Neural crest cell (in vitro differentiated cells): ENCODE results near the gene RORC. TPM values are rescaled to one million over a fixed set of nuclear protein-coding genes. Genes with fewer than 3 reads are reported as not detected.

ENCODE experiments used
- DNase-seq: peaks from one replicate; pipeline ENCODE4 v3.0.0; 2021; ENCODE audit warnings: low read depth, mixed read lengths, low spot score
- H3K27ac Mint-ChIP-seq: one replicate; pipeline ENCODE4 v1.8.0; 2021; ENCODE audit warnings: mild to moderate bottlenecking, mixed read lengths; ENCODE audit not compliant: unreplicated experiment
- H3K27me3 Mint-ChIP-seq: 2 replicates; pipeline ENCODE4 v1.8.0; 2021; ENCODE audit warnings: low read depth, mild to moderate bottlenecking, mixed read lengths
- H3K36me3 Mint-ChIP-seq: 2 replicates; pipeline ENCODE4 v1.8.0; 2021; ENCODE audit warnings: low read depth, mild to moderate bottlenecking, mixed read lengths
- H3K4me1 Mint-ChIP-seq: 2 replicates; pipeline ENCODE4 v1.8.0; 2021; ENCODE audit warnings: mixed read lengths
- H3K4me3 Mint-ChIP-seq: one replicate; pipeline ENCODE4 v1.8.0; 2021; ENCODE audit warnings: mild to moderate bottlenecking, mixed read lengths
- H3K9me3 Mint-ChIP-seq: 2 replicates; pipeline ENCODE4 v1.8.0; 2021; ENCODE audit warnings: mixed read lengths
- total RNA-seq: library from RNA; stranded (reverse); gene quantifications from 2 replicates; pipeline ENCODE4 v1.2.1, GENCODE V29; 2021
- TF ChIP-seq, protein P1 (sequence below): fragments of 200-600 bp; sonication (generic); conservative IDR thresholded peaks from 2 replicates; pipeline ENCODE4 v1.5.0; 2021; ENCODE audit warnings: antibody characterized with exemption, mild to moderate bottlenecking

The RORC gene
- total RNA-seq, 1 donor from 2014 or later, result 0.12 TPM

DNA sequence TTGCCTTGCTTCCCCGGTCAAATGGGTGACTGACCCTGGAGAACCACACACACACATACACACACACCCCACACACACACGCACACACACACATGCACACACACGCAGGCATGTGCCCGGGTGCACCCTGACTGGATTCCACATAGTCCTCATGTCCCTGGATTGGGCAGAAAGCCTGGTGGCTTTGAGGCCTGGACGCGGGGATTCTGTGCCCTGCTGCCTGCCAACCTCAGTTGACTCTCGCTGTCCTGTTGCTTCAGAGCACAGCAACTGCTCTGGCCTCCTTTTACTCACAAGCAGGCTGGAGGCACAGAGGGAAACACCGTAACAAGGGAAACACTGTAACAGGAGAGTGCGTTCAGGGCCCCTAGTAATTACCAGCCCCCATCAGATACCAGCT, 6.4 kb downstream of the RORC start:
- TF ChIP-seq, protein P1, sequence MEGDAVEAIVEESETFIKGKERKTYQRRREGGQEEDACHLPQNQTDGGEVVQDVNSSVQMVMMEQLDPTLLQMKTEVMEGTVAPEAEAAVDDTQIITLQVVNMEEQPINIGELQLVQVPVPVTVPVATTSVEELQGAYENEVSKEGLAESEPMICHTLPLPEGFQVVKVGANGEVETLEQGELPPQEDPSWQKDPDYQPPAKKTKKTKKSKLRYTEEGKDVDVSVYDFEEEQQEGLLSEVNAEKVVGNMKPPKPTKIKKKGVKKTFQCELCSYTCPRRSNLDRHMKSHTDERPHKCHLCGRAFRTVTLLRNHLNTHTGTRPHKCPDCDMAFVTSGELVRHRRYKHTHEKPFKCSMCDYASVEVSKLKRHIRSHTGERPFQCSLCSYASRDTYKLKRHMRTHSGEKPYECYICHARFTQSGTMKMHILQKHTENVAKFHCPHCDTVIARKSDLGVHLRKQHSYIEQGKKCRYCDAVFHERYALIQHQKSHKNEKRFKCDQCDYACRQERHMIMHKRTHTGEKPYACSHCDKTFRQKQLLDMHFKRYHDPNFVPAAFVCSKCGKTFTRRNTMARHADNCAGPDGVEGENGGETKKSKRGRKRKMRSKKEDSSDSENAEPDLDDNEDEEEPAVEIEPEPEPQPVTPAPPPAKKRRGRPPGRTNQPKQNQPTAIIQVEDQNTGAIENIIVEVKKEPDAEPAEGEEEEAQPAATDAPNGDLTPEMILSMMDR, result no peak
- Mint-ChIP-seq H3K36me3 (no peaks in the 10 kb centered on the region), H3K4me1 (peaks cover 28% of the 10 kb centered on the region), H3K27me3 (peaks cover 2% of the 10 kb centered on the region), H3K27ac (no peak overlapping the region), H3K4me3 (no peak overlapping the region), H3K9me3 (no peaks in the 10 kb centered on the region)
- DNase-seq, result no peak

DNA sequence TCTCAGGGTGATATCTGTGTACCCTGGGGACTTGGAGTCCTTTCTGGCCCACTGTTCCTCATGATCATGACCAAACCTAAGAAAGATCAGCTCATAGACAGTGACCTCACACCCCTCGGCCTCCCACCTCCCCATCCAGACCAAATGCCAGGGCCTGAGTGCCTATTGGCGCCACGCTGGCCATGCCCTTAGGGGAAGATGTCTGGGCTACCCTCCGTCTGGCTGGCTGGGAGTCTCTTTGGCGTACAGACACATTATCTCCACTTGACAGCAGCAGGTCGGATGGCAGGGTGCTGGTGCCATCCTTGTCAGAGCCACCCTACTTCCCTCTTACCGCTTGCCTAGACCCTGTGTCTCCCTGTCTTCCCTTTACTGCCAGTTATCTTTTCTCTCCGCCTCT, 8.4 kb downstream of the RORC start:
- no peak overlapping the region for H3K4me3 Mint-ChIP-seq
- H3K9me3 Mint-ChIP-seq, result no peaks in the 10 kb centered on the region
- no peaks in the 10 kb centered on the region for H3K36me3 Mint-ChIP-seq
- H3K27ac Mint-ChIP-seq, result peak overlapping the region; percentile 94
- TF ChIP-seq, protein P1, result no peak
- peaks cover 7% of the 10 kb centered on the region for H3K4me1 Mint-ChIP-seq
- DNase-seq, result no peak
- no peaks in the 10 kb centered on the region for H3K27me3 Mint-ChIP-seq

DNA sequence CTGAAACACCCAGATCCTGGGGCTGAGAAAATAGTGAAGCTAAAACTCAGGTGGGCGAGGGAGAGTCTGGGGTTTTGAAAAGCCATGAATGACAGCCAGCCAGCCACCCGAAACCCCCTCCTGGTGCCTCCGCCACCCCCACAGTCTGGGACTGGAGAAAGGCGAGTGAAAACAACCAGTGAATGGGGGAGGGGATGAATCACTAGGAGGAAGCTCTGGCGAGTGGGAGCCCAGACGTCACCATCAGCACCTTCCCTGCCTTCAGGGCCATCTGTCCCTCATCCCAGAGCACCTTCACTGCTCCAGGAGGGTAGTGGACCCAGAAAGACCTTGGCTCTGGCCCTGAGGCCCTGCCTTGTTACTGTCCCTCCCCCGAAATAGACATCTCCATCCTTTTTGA, 9.2 kb downstream of the RORC start:
- no peaks in the 10 kb centered on the region for H3K27me3 Mint-ChIP-seq
- peak overlapping the region; percentile 75 for H3K27ac Mint-ChIP-seq
- no peaks in the 10 kb centered on the region for H3K9me3 Mint-ChIP-seq
- H3K4me1 Mint-ChIP-seq, result peaks cover 3% of the 10 kb centered on the region
- TF ChIP-seq, protein P1, result no peak
- no peak overlapping the region for H3K4me3 Mint-ChIP-seq
- no peaks in the 10 kb centered on the region for H3K36me3 Mint-ChIP-seq
- DNase-seq, result no peak

DNA sequence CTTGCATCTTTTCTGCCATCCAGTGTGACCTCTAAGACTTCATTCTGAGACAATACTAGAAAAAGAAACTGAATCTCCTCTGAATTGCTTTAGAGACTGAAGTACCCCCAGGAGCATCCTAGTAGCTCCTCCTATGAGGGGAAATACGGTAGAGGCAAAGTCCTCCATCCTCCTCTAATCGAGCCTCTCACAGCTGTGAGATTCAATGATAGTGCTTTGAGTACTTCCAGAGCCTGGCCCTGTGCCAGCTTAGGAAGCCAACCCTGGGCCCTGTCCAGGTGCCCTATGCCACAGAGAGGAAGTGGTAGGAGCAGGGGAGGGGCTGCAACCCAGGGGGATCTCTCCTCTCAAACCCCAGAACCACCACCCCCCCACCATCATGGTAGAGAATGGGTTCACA, 10.7 kb downstream of the RORC start:
- Mint-ChIP-seq H3K27me3 (no peaks in the 10 kb centered on the region), H3K9me3 (no peaks in the 10 kb centered on the region), H3K4me1 (peaks cover 3% of the 10 kb centered on the region), H3K4me3 (no peak overlapping the region), H3K27ac (no peak overlapping the region), H3K36me3 (no peaks in the 10 kb centered on the region)
- no peak for DNase-seq
- TF ChIP-seq, protein P1, result no peak

DNA sequence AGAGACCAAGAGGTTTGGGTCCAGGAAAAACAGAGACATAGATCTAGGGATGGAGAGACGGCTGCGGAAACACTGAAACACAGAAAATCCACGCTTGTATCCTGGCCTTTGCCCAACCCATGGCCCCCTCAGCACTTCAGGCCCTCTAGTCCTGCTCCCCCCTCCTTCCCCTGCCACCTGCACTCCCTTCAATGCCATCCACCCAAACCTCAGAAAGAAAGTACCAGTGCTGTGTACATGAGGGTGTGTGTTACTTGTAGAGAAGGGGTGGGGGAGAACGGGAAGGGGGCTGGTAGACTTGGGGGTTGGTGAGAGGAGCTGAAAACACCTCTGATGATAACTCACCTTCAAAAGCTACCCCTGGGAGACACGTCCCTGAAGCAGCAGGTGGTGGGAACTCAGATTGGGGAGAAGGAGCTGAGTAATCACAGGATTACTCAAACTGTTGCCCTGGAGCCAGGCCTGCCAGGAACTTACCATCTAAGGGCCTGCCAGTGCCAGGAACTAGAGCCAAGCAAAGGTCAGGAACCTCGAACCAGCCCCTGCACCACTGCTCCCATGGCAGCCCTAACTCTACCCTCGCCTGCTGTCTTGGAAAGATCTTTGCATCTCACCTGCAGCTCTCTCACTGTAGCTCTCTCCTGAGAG, 11.5 kb downstream of the RORC start:
- H3K4me1 Mint-ChIP-seq, result no peaks in the 10 kb centered on the region

More for the DNA sequence above, 11.5 kb downstream of the RORC start:
- TF ChIP-seq, protein P1, result no peak
- no peak for DNase-seq
- H3K36me3 Mint-ChIP-seq, result no peaks in the 10 kb centered on the region
- no peak overlapping the region for H3K27ac Mint-ChIP-seq
- no peaks in the 10 kb centered on the region for H3K9me3 Mint-ChIP-seq
- H3K4me3 Mint-ChIP-seq, result no peak overlapping the region
- no peaks in the 10 kb centered on the region for H3K27me3 Mint-ChIP-seq
